HFFc6 (cell line): Measurements from ENCODE around the gene CYB5B. TPM values are rescaled to one million over a fixed set of nuclear protein-coding genes. Genes with fewer than 3 reads are reported as not detected.
A peak's percentile ranks its signal among the peaks of the same experiment; 100 is the strongest.

Source experiments
- DNase-seq: peaks from one replicate; pipeline ENCODE4 v3.0.0-alpha.2; 2018
- H3K27ac Mint-ChIP-seq: 2 replicates; pipeline ENCODE4 v1.8.0; 2020; ENCODE audit warnings: mild to moderate bottlenecking, mixed read lengths
- H3K27me3 Mint-ChIP-seq: 2 replicates; pipeline ENCODE4 v1.8.0; 2021; ENCODE audit warnings: mild to moderate bottlenecking, moderate library complexity, mixed read lengths; ENCODE audit not compliant: insufficient read depth
- H3K36me3 Mint-ChIP-seq: 2 replicates; pipeline ENCODE4 v1.8.0; 2021; ENCODE audit warnings: low read depth, mixed read lengths
- H3K4me1 Mint-ChIP-seq: 2 replicates; pipeline ENCODE4 v1.8.0; 2020; ENCODE audit warnings: low read depth, mixed read lengths
- H3K4me3 Mint-ChIP-seq: 2 replicates; pipeline ENCODE4 v1.8.0; 2020; ENCODE audit warnings: mild to moderate bottlenecking, moderate library complexity, mixed read lengths
- H3K9me3 Mint-ChIP-seq: 2 replicates; pipeline ENCODE4 v1.8.0; 2020; ENCODE audit warnings: mild to moderate bottlenecking, mixed read lengths
- CTCF ChIP-seq: fragments of 200-600 bp; sonication (generic); IDR thresholded peaks from 2 replicates; pipeline ENCODE4 v1.5.0; 2021; ENCODE audit warnings: antibody characterized with exemption, mild to moderate bottlenecking
- total RNA-seq, 6 experiments: library from RNA; stranded (reverse); fragmentation: NEBNext Ultra II Directional; extraction: Animal tissue kit (Norgen Biotek cat#: 25700); gene quantifications; 2 replicates in 1 of 6; 3 replicates in 5 of 6; pipeline ENCODE4 v1.2.3, GENCODE V29; 2021

Gene CYB5B
- total RNA-seq, 6 experiments from 2014 or later, result 135 to 151 (median 140) TPM

DNA sequence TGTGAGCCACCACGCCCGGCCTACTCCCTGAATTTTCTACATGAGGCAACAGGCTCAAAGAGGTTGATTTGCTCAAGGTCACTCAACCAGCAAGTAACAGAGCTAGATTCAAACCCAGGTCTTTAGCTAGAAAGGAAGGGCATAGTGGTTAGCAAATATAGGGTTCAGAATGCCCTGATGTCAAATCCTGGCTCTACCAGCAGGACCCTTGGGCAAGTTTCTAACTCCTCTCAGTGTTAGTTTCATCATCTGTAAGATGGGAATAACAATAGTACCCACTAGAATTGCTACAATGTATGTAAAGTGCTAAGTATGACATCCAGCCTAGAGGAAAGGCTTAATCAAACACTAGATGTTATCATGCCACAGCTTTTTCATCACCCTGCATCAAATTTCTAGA lies 19.1 kb upstream of the CYB5B start:
- Mint-ChIP-seq H3K4me3 (no peak overlapping the region), H3K27me3 (no peaks in the 10 kb centered on the region), H3K4me1 (peaks cover 45% of the 10 kb centered on the region), H3K36me3 (peaks cover 5% of the 10 kb centered on the region), H3K9me3 (no peaks in the 10 kb centered on the region), H3K27ac (no peak overlapping the region)
- TF ChIP-seq CTCF, result no peak
- no peak for DNase-seq

- peaks cover 5% of the 10 kb centered on the region for H3K36me3 Mint-ChIP-seq
- H3K9me3 Mint-ChIP-seq, result no peaks in the 10 kb centered on the region
- H3K27me3 Mint-ChIP-seq, result no peaks in the 10 kb centered on the region
- peaks cover 46% of the 10 kb centered on the region for H3K4me1 Mint-ChIP-seq
- no peak overlapping the region for H3K4me3 Mint-ChIP-seq
- DNase-seq, result no peak
- no peak for TF ChIP-seq CTCF
- no peak overlapping the region for H3K27ac Mint-ChIP-seq
Observed at GRCh38 chr16:69405757-69406156, 18.7 kb upstream of the CYB5B start.

GRCh38 chr16:69406780-69407331 lies 17.6 kb upstream of the CYB5B start:
- H3K27ac Mint-ChIP-seq, result no peak overlapping the region
- TF ChIP-seq CTCF, result no peak
- no peak overlapping the region for H3K4me3 Mint-ChIP-seq
- peaks cover 5% of the 10 kb centered on the region for H3K36me3 Mint-ChIP-seq
- H3K9me3 Mint-ChIP-seq, result no peaks in the 10 kb centered on the region
- peak; percentile 15 for DNase-seq
- peaks cover 47% of the 10 kb centered on the region for H3K4me1 Mint-ChIP-seq
- no peaks in the 10 kb centered on the region for H3K27me3 Mint-ChIP-seq

DNA sequence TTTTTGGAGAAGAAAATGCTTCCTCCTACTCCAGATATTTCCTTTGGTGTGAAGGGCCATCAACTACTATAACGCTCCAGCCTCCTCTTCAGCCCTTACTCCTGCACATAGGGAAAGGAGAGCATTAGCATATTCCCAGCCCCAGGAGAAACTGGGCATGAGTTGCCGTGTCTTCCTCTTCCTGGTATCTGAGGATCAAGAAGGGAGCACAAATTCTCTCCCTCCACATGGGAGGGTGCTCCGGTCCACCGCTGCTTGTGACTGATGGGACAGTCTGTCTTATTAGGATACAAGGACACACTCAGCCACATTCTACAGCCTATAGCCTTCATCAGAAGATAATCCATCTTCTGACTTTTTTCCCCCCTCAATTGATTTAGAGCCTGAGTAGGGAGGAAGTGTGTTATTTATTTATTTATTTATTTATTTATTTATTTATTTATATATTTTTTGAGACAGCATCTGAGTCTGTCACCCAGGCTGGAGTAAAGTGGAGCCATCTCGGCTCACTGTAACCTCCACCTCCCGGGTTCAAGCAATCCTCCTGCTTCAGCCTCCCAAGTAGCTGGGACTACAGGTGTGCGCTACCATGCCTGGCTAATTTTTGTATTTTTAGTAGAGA lies 16.6 kb upstream of the CYB5B start:
- no peak for DNase-seq
- Mint-ChIP-seq H3K4me3 (no peak overlapping the region), H3K9me3 (no peaks in the 10 kb centered on the region), H3K36me3 (peaks cover 5% of the 10 kb centered on the region), H3K4me1 (peaks cover 40% of the 10 kb centered on the region), H3K27me3 (no peaks in the 10 kb centered on the region), H3K27ac (no peak overlapping the region)
- no peak for TF ChIP-seq CTCF

- no peak for TF ChIP-seq CTCF
- H3K27ac Mint-ChIP-seq, result no peak overlapping the region
- H3K4me1 Mint-ChIP-seq, result peaks cover 40% of the 10 kb centered on the region
- no peak for DNase-seq
- no peaks in the 10 kb centered on the region for H3K9me3 Mint-ChIP-seq
- H3K27me3 Mint-ChIP-seq, result 0 out of 2 replicates have a peak, but pooled peaks cover 2% of the 10 kb centered on the region
- peaks cover 5% of the 10 kb centered on the region for H3K36me3 Mint-ChIP-seq
- H3K4me3 Mint-ChIP-seq, result no peak overlapping the region
Observed at GRCh38 chr16:69408475-69408874, 15.9 kb upstream of the CYB5B start.
